HTR-8/SVneo (cell line): ENCODE data around the gene CRB1.

Experiments
- DNase-seq: peaks from one replicate; pipeline ENCODE4 v3.0.0; 2011; ENCODE audit warnings: low spot score, mixed read lengths; ENCODE audit not compliant: insufficient read length
- FAIRE-seq: peaks from 2 replicates; lab custom pipeline; 2011; peaks lifted over from hg19 to GRCh38; lab: Jason Lieb, UNC

Gene CRB1

GRCh38 chr1:197341626-197342025 is 73.6 kb downstream of the CRB1 start:
- DNase-seq (no peak), FAIRE-seq (peak; percentile 31)

GRCh38 chr1:197342044-197342565 is 74.1 kb downstream of the CRB1 start:
- no peak for FAIRE-seq
- DNase-seq = no peak

GRCh38 chr1:197342669-197343068 is 74.6 kb downstream of the CRB1 start:
- no peak for FAIRE-seq

GRCh38 chr1:197343663-197344273 is 75.7 kb downstream of the CRB1 start:
- FAIRE-seq = no peak
- no peak for DNase-seq

More at GRCh38 chr1:197342669-197343068, 74.6 kb downstream of the CRB1 start:
- DNase-seq = no peak

- FAIRE-seq = no peak
- DNase-seq = no peak
Measured at GRCh38 chr1:197351821-197352440, 83.9 kb downstream of the CRB1 start.

GRCh38 chr1:197355248-197355995 is 87.4 kb downstream of the CRB1 start:
- no peak for DNase-seq
- no peak for FAIRE-seq

GRCh38 chr1:197356723-197357533 is 88.9 kb downstream of the CRB1 start:
- FAIRE-seq = no peak
- DNase-seq = peak; percentile 52

- no peak for DNase-seq
Measured at GRCh38 chr1:197358959-197359358, 90.9 kb downstream of the CRB1 start.

GRCh38 chr1:197360068-197360467 is 92.0 kb downstream of the CRB1 start:
- no peak for DNase-seq
- FAIRE-seq = no peak

More at GRCh38 chr1:197358959-197359358, 90.9 kb downstream of the CRB1 start:
- no peak for FAIRE-seq

- FAIRE-seq = no peak
- DNase-seq = no peak
Measured at GRCh38 chr1:197362871-197363270, 94.8 kb downstream of the CRB1 start.

GRCh38 chr1:197363855-197364254 is 95.8 kb downstream of the CRB1 start:
- FAIRE-seq (no peak), DNase-seq (no peak)

GRCh38 chr1:197366996-197367395 is 98.9 kb downstream of the CRB1 start:
- FAIRE-seq = no peak
- no peak for DNase-seq

GRCh38 chr1:197367627-197368026 is 99.6 kb downstream of the CRB1 start:
- FAIRE-seq (no peak), DNase-seq (no peak)

GRCh38 chr1:197374428-197374827 is 106.4 kb downstream of the CRB1 start:
- FAIRE-seq (no peak), DNase-seq (no peak)

GRCh38 chr1:197384471-197384870 is 116.4 kb downstream of the CRB1 start:
- FAIRE-seq (no peak), DNase-seq (no peak)

GRCh38 chr1:197388801-197389200 is 120.7 kb downstream of the CRB1 start:
- FAIRE-seq (no peak), DNase-seq (no peak)

GRCh38 chr1:197390856-197391255 is 122.8 kb downstream of the CRB1 start:
- DNase-seq (no peak), FAIRE-seq (no peak)

GRCh38 chr1:197391303-197392226 is 123.5 kb downstream of the CRB1 start:
- DNase-seq = no peak
- no peak for FAIRE-seq

GRCh38 chr1:197392541-197392940 is 124.5 kb downstream of the CRB1 start:
- FAIRE-seq (no peak), DNase-seq (no peak)
